AG04450 (cell line): ENCODE results near the gene TMEM138. TPM values are rescaled to one million over a fixed set of nuclear protein-coding genes. Genes with fewer than 3 reads are reported as not detected.

Experiments used
- CTCF ChIA-PET: fragments of 300-600, 350-600 bp; formaldehyde crosslinking; extraction: SDS; loops from one replicate; lab custom pipeline; 2022; ENCODE audit warnings: antibody characterized with exemption, inconsistent platforms; lab: Charles Lee
- POLR2A ChIA-PET: fragments of 350-600 bp; formaldehyde crosslinking; extraction: SDS; loops from one replicate; lab custom pipeline; 2021; ENCODE audit warnings: antibody characterized with exemption, inconsistent platforms; lab: Yijun Ruan, JAX
- DNase-seq: peaks from one replicate; pipeline ENCODE4 v3.0.0-alpha.2; 2011; ENCODE audit warnings: low read depth, low spot score
- H3K27ac ChIP-seq: one replicate; pipeline ENCODE4 v1.5.1; 2012; ENCODE audit warnings: low read depth, low read length, control low read depth
- H3K27me3 ChIP-seq: one replicate; pipeline ENCODE4 v1.6.0; 2012; ENCODE audit warnings: low read length; ENCODE audit not compliant: control insufficient read depth, insufficient read depth
- H3K4me3 ChIP-seq: 2 replicates; pipeline ENCODE4 v1.5.1; 2011; ENCODE audit warnings: mild to moderate bottlenecking, low read depth, low read length, control low read depth
- H3K9me3 ChIP-seq: 2 replicates; pipeline ENCODE4 v1.5.1; 2012; ENCODE audit warnings: low read length; ENCODE audit not compliant: control insufficient read depth, insufficient read depth
- CTCF ChIP-seq: IDR thresholded peaks from 2 replicates; pipeline ENCODE4 v1.5.1; 2011; ENCODE audit warnings: low read depth, low read length, control low read depth, inconsistent platforms
- polyA plus RNA-seq: library from polyadenylated mRNA; depleted of rRNA; stranded (reverse); fragments of >200 nt; gene quantifications from 2 replicates; pipeline ENCODE4 v1.2.3, GENCODE V29; 2011; rRNA removed

Gene TMEM138
- polyA plus RNA-seq, 1 experiment: 79.2 TPM

- H3K4me3 ChIP-seq: no peak overlapping the region
- DNase-seq: no peak
- ChIA-PET POLR2A (no interaction called here), CTCF (no interaction called here)
- no peaks in the 10 kb centered on the region for H3K27me3 ChIP-seq
- H3K9me3 ChIP-seq: no peaks in the 10 kb centered on the region
- no peak overlapping the region for H3K27ac ChIP-seq
- TF ChIP-seq CTCF: no peak
Measured at GRCh38 chr11:61415381-61415780, 53.2 kb downstream of the TMEM138 start.

GRCh38 chr11:61416941-61417340 is 54.8 kb downstream of the TMEM138 start:
- ChIA-PET POLR2A (no interaction called here), CTCF (interaction anchor here (0.8 to 2.1 kb wide), 4 partner anchors 12 to 100 kb away, joined by 3 to 9 read pairs (median 6); partner anchors contain the start of genes CPSF7 and SDHAF2)
- TF ChIP-seq CTCF: no peak
- no peak for DNase-seq
- Histone ChIP-seq H3K27ac (no peak overlapping the region), H3K9me3 (no peaks in the 10 kb centered on the region), H3K27me3 (no peaks in the 10 kb centered on the region), H3K4me3 (no peak overlapping the region)

GRCh38 chr11:61417670-61418069 is 55.5 kb downstream of the TMEM138 start:
- ChIA-PET CTCF (interaction anchor here (1.1 to 2.1 kb wide), 3 partner anchors 18 to 99 kb away, joined by 3 to 9 read pairs (median 8); no protein-coding TSS in a partner anchor), POLR2A (no interaction called here)
- DNase-seq: no peak

GRCh38 chr11:61418136-61418535 is 56.0 kb downstream of the TMEM138 start:
- no peak overlapping the region for H3K27ac ChIP-seq
- CTCF ChIA-PET: interaction anchor here (2.0 to 2.1 kb wide), 2 partner anchors 17 to 99 kb away, joined by 8 to 9 read pairs; no protein-coding TSS in a partner anchor
- DNase-seq: no peak

More at GRCh38 chr11:61417670-61418069, 55.5 kb downstream of the TMEM138 start:
- Histone ChIP-seq H3K9me3 (no peaks in the 10 kb centered on the region), H3K4me3 (no peak overlapping the region), H3K27ac (peak overlapping the region; percentile 4), H3K27me3 (no peaks in the 10 kb centered on the region)
- TF ChIP-seq CTCF: no peak

More at GRCh38 chr11:61418136-61418535, 56.0 kb downstream of the TMEM138 start:
- no peak for TF ChIP-seq CTCF
- no peaks in the 10 kb centered on the region for H3K27me3 ChIP-seq
- H3K9me3 ChIP-seq: no peaks in the 10 kb centered on the region
- POLR2A ChIA-PET: no interaction called here
- no peak overlapping the region for H3K4me3 ChIP-seq

Other genes with a start within 250 kb of the TMEM138 start
- 9.1 and 10.9 TPM in 2 replicates for gene VPS37C, start 200.9 kb upstream of the TMEM138 start, polyA plus RNA-seq
- gene PGA3, start 158.9 kb upstream of the TMEM138 start, polyA plus RNA-seq: 0.99 and 1.8 TPM in 2 replicates
- 0.82 and 1.1 TPM in 2 replicates for gene PGA4, start 140.0 kb upstream of the TMEM138 start, polyA plus RNA-seq
- 2.1 and 2.8 TPM in 2 replicates for gene PGA5, start 121.2 kb upstream of the TMEM138 start, polyA plus RNA-seq
- gene VWCE, start 67.1 kb upstream of the TMEM138 start, polyA plus RNA-seq: 1.4 and 1.7 TPM in 2 replicates
- gene DDB1, start 29.3 kb upstream of the TMEM138 start, polyA plus RNA-seq: 286 and 340 TPM in 2 replicates
- 20.3 and 24.9 TPM in 2 replicates for gene TKFC, start 29.1 kb upstream of the TMEM138 start, polyA plus RNA-seq
- gene CYB561A3, start 492 bp upstream of the TMEM138 start, polyA plus RNA-seq: 34.5 and 43.7 TPM in 2 replicates
- 28.8 and 32.6 TPM in 2 replicates for gene TMEM216, start 30.2 kb downstream of the TMEM138 start, polyA plus RNA-seq
- gene CPSF7, start 67.6 kb downstream of the TMEM138 start, polyA plus RNA-seq: 37.3 and 40.3 TPM in 2 replicates
- 71.6 and 86.5 TPM in 2 replicates for gene SDHAF2, start 67.8 kb downstream of the TMEM138 start, polyA plus RNA-seq
- gene LRRC10B, start 146.4 kb downstream of the TMEM138 start, polyA plus RNA-seq: not detected in 2 replicates
- gene SYT7, start 218.7 kb downstream of the TMEM138 start, polyA plus RNA-seq: 0.45 and 0.60 TPM in 2 replicates